ENCODE data around the gene EN1.

Gene EN1

DNA sequence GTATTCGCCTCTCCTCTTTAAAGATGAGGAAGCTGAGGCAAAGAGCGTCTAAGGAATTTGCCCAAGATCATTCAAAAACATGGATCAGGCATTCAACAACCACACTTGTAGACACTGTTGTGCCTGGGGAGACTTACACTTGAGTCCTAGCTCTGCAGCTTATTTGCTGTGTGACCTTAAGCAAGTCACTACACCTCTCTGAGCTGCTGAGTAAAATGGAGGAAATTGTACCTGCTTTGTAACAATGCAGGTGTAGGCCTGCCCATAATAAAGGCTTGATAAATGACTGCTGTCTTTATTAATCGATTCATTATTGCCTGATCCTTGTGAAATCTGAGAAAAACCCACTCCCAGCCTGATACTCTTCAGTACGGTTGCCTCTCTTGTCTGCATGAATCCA is 30.8 kb downstream of the EN1 start:
- no peak for DNase-seq

DNA sequence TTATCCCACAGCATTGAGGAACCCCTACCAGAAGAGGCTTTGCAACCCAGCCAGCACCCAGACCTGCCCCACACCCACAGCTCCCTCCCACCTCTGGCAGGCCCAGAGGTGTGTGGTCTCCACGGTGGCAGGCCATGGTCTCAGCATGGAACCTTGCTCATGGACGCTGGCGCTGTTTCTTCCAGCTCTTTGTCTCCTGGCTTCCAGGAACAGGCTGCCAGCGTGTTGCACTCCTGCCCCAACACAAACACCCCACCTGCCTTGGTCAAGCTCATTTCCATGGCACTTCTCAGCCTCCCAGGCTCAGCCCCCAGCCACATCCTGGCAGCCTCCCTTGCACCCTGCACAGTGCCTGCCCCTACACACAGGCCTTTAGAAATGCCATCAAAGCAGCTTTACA is 31.7 kb downstream of the EN1 start:
- no peak for DNase-seq

DNA sequence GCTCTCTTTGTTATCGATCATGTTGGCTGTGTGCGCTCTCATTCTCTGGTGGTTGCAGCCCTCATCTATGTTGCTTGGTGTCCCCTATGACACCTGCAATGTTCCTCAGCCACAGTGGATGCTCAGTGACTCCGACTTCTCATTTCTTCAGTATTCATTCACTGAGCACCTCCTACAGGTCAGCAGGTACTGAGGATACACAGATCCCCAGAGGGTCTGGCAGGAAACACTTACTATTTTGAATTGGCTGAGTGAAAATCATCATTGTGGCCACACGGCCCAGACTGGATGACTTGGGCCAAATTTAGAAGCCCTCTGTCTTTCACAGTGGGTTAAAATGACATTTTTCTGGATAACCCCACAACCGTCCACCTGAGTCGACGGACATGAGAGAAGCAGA is 32.1 kb downstream of the EN1 start:
- DNase-seq, result no peak

DNA sequence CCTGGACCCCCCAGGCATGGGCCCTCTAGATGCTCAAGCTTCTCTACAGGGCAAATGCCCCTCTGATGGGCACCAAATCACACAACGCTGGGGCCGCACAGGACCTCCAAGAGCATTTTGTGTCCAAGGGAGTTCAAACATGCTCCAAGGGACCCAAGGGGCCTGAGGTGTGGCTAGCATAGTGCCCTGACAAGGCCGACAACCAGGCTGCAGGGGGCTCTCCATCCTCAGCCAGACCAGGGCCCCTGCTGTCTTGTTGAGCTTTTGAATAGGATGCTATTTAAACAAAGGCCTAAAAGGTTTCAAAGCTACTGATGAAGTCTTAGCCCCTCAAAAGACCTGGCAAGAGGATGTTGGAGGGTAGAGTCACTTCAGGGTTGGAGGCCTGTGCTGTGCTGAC is 33.1 kb downstream of the EN1 start:
- no peak for DNase-seq

DNA sequence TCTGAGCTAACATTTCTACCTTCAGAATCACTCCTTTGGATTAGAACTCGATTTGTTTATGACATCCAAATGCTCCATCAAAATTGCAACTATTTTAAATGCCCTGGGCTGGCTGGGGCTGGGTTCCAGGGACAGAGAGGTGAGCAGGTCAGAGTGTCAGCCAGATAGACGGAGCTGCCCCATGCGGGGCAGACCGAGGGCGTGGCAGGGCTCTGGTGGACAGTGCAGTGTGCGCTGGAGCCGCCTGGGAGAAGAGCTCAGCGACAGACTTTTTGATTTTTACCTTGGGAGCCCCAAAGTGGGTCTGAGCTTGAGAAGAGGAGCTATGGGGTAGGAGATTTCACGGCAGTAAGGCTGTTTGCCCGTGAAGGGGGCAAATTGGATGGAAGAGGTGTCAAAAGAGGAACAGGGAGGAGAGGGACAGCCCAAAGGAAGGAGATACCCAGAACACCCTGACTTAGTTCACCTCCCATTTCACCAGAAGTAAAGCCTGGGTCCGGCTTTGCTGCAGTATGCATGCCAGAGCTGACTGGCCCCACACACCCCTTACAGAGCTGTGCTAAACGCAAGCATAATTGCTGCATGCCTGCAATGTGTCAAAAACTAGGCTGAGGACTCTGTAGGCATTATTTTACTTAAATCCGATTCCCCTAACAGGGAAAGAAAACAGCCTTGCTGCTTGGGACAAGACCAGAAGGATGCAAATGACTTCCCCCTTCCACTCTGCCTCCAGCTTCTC is 33.7 kb downstream of the EN1 start:
- no peak for DNase-seq

DNA sequence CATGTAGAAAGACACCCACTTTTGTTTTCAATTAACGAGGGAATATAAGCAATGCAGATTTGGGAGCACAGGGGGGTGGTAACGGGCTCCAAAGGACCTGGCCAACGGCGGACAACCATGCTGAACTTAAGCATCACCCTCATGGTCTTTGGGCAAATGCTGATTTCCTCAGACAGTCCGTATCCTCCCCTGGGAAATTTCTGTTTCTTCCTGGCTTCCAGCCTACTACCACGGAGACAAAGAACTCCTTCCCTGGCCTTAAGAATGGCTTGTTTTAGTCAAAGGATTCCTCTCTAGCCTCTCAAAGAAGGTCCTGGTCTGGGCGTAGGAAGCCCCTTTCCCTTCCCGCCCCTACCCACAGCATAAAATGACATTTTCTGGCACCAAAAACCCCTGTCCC is 34.3 kb downstream of the EN1 start:
- no peak for DNase-seq

DNA sequence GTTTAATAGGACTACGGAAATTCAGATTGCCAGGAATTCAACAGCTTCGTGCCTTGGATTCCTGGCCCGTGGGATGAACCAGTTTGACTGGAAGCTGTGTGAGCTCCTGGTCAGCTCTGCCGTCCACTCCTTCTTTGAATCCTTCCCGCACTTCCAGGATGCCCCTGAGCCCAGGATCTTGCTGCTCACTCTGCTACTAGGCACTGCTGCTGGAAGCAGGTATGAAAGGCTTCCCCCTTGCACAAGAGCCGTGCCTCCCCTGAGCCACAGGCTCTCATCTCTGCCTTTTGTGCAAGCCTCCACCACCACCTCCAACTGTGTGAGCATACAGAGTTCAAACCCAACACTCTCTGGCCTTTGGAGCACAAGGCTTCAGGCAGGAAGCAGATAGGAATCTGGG is 34.9 kb downstream of the EN1 start:
- DNase-seq, result no peak

DNA sequence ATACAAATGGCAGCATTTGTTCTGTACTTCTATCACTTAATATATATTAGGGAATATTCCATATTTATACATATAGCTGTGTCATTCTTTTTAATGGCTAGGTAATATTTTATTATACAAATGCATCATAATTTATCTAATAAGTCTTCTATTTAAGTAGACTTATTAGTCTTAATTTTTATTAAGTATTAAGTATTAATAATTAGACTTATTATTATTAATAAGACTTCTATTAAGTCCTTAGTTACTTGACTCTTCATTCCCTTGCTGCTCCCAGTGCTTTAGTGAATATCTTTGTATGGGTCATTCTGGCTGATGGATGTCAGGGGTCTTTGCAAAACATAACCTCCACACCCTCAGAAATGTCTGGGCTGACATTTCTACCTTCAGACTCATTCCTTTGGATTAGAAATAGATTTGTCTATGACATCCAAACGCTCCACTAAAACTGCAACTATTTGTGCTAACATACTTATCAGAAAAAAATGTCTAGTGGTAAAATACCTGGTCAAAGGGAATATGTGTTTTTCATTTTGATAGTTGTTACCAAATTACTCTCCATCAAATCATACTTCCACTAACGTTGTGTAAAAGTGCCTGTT is 35.8 kb downstream of the EN1 start:
- DNase-seq, result no peak

DNA sequence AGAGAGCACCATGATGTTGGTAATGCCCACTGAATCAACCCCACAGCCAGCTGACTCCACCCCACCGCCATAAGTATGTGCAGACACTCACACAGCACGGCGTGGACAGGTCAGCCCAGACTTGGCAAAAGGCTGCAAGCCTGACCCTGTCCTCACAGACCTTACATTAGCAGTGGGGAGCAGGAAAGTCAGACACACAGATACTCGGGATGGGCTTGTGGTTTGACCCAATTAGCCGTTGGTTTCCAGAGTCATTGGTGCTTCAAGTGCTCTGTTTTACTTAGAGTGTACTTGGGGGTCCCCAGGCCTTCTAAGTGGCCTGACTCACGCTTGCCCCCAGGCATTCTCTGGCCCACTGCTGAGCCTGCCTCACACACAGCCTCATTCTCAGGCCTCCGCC is 36.7 kb downstream of the EN1 start:
- DNase-seq, result no peak

DNA sequence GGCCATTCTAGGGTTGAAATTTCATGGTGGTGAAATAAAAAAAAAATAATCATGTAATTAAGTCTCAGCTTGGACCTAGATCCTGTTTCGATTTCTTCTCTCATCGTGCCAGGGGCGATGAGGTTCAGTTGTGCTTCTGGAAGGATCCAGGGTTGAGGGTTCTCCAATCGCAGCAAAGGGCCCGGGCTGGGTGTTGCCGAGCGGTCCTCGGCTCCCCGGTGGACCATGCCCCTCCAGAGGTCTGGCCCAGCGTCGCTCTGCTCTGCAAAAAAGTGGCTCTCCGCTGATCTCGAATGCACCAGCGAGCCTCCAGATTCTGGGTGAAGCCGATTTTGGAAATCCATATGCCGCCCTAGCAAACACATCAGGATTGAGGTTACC is 39.0 kb downstream of the EN1 start:
- no peak for DNase-seq

DNA sequence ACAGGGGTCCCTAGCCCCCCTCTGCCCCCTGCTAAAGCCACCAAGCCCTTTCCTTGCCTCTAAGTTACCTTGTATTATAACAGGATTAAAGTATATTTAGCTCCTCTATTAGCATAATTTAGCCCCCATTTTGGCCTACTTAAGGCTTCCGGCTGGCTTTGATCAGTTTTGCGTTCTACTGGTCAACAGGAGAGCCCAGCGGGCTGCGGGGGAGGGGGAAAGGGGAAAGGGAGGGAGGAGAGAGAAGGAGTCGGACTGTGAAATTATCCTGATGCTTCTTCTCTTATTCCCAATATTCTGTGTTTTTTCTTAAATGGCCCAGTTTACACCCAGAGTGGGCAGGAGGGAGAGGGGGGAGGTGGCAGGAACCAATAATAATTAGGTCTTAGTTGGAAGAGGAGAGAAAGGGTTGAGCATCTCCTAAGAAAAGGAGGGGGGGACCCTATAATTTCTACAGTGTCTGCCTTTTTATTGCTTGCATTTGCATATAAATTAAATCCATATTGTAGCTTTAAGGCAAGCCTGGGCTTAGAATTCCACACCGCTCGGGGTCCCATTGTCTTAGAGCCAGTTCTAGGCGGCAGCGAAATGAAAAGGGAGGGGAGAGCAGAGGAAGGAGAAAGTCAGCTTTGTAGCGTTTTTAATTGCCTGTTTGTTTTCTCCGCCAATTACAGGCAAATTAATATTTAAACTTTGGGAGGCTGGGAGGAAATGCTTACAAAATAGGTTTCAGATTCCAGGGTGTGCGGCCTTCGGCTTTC is 39.6 kb downstream of the EN1 start:
- DNase-seq, result no peak

DNA sequence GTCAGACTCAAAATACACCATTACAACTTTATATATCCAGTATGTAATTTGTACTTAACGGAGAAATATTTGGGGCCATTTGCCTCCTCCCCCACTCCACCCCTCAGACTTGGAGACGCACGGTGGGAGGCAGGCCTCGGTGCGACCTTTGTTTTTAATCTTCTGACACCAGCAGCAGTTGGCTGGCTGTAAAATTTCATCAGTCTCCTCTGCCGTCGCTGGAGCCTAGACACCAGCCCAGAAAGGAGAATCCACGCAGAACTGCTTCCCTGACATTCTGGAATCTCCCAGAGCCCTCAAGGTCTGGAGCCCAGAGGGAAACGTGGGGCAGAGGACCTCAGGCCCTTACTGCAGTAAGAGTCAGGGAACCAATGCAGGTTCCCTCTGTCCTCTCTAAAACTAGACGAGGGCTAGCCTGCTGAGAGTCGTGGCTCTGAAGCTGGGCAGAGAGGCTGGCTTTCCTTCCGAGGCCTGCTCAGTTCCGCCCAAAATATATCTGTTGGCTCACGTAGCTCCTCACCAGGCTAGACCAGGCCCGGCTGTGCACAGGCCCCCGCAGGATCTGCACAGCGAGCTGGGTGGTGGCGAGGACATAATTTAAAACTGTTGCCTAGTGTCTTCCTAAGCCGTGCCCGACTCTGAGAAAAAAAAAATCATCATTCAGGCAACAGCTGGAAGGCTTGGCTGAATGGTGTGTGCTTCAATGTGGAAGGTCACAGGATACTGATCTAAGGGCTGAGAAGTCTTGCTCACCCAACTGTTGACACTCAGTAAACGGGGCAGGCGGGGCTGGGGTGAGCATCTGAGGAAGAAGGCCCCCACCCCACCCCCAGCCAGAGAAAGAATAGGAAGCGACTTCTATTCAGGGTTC is 40.4 kb downstream of the EN1 start:
- no peak for DNase-seq

DNA sequence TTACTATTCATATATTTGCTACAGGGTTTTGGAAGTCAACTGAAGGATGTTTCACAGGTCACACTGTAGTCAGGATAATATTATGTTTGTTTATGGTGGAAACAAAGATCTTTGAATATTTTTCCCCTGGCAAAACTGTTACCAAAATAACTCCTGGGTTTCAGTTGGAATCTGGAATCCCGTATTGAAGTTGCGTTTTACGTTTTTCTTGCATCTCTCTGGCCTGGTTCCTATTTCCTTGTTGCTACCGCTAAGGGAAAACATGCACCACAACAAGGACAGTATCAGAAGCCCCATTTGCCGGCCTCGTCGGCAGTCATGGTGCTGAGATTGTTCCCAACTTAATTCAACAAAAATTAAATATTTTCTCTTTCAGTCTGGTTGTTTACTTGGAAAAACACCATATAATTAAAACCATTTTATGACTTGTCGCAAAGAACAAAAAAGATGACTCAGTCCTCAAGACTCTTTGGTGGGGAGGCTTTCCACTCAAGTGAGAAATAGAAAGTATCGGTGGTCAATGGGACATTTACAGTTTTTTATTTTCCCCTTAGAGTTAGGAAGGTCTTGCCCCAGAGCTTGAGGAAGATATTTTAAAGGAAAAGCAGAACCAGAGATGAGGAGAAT is 42.3 kb downstream of the EN1 start:
- DNase-seq, result no peak

DNA sequence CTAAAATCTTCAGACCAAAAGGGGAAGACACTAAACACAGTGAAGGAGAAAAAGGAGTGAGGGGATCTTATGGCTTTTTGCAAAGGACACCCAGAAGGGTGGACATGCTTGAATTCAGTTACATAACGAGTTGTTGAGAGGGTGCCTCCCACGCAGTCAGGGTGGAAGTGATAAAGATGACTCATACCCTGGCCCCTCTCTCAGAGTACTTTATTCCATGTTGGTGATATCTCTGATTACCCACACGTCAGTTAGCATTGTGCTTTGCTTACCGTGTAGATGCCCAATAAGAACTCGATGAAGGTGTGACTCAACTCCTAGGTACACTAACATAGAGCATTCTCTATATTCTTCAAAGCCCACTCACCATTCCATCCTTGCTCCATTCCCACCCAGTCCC is 44.4 kb downstream of the EN1 start:
- DNase-seq, result no peak

DNA sequence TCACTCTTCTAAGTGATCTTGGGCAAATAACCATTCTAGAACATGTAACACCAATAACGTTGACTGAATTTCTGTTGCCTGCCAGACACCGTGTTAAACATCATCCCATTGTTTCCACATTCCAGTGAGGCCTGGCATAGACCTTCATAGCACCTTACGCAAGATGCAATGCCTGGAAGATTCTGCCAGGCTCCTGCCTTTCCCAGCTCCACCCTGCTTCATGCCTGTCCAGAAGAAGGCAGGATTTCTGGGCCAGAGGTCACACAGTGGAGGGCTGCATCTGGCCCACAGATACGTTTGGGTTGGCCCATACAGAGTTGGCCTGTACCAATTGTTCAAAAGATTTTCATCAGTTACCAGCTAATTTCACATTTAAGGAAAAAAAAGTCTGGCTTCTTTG is 46.3 kb downstream of the EN1 start:
- no peak for DNase-seq

DNA sequence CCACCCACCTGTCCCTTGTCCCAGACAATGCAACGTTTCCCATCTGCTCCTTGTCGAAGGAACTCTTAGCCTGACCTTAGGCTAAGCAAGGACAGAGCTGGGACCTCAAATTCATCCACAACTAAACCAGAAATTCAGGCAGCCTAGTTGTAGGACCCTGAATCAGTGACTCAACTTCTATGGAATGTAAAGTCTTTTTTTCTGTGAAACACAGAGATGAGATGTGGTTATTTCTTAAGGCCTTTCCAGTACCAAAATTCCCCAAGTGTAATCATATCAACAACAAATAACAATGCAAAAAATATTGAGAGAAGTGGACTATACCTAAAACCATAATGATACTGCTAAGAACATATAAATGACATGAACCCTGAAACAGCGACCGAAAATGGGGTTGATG is 46.7 kb downstream of the EN1 start:
- DNase-seq, result no peak

DNA sequence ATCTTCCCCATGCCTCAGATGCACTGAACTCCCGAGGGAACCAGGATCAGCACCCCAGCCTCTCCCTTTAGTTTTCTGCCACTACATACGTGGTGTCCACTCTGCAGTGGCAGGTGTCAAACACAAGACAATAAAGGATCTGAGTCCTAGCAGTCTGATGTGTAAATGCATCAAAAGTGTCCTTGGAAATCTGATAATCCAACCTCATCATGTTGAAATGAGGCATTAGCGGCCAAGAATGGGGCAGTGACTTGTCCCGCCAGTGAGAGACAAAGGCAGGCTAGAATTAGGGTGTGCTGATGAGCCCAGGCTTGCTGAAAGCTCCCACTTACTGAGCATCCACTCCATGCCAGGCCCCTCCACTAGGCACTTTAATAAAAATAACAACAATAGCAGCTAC is 52.9 kb downstream of the EN1 start:
- DNase-seq, result no peak
